Activated CD4-positive, alpha-beta T cell treated with anti-CD3 and anti-CD28 coated beads, Interleukin-2, amount 50 U/mL, for 48 hours (primary cell): ENCODE measurements around the gene RAB5B.
"Not testable (repeated sequence)": the region's sequence is repeated elsewhere in the genome, so short reads cannot be mapped to it uniquely, and the experiment has no call there.

ENCODE experiments used
- DNase-seq, 2 experiments: peaks; one replicate each; pipeline ENCODE4 v3.0.0-alpha.2; 2020

RAB5B gene

GRCh38 chr12:56020423-56021184 lies 46.7 kb downstream of the RAB5B start, which contains the start of gene IKZF4:
Gene IKZF4 (plus strand): TSS chr12:56021043. CDS start chr12:56021494, 451 bp downstream.
- peak; percentile 50 to 56 for DNase-seq

- DNase-seq = no peak
These were observed 48.1 kb downstream of the RAB5B start for GRCh38 chr12:56021889-56022497.

GRCh38 chr12:56028511-56029165 lies 54.8 kb downstream of the RAB5B start:
- DNase-seq = no peak

GRCh38 chr12:56029166-56029519 lies 55.3 kb downstream of the RAB5B start:
- DNase-seq = no peak

DNA sequence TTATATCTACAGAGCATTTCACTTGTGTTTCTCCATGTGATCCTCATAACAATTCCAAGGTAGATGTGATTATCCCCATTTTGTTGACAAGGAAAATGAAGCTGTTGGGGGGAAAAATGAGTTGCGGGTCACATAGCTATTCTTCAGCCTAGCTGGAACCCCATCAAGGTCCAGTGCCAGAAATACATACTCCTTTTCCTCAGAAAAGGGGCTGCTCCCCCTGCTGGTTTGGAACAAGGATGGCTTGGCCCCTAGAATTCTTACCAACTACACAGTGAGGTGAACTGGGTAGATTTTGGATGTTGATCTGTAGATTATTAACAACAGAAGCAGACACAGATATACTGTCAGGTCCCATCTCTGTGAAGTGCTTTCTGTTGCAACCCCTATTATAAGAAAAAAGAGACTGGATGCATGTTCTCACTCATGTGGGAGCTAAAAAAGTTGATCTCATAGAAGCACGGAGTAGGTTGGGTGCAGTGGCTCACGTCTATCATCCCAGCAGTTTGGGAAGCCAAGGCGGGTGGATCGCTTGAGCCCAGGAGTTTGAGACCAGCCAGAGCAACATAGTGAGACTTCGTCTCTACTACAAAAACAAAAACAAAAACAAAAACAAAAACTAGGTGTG lies 55.9 kb downstream of the RAB5B start:
- DNase-seq = peak in 1 of 2 experiments; percentile 52

GRCh38 chr12:56031987-56032386 lies 58.1 kb downstream of the RAB5B start:
- DNase-seq = peak in 1 of 2 experiments; percentile 19

GRCh38 chr12:56034586-56035332 lies 60.9 kb downstream of the RAB5B start:
- no peak for DNase-seq

DNA sequence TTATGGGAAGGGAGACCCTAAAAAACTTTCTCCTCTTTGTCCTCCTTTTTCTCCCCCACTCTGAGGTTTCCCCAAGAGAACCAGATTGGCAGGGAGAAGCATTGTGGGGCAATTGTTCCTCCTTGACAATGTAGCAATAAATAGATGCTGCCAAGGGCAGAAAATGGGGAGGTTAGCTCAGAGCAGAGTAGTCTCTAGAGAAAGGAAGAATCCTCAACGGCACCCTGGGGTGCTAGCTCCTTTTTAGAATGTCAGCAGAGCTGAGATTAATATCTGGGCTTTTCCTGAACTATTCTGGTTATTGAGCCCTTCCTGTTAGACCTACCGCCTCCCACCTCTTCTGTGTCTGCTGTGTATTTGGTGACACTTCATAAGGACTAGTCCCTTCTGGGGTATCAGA lies 63.3 kb downstream of the RAB5B start:
- DNase-seq = no peak

GRCh38 chr12:56038022-56038655 lies 64.3 kb downstream of the RAB5B start:
- DNase-seq = no peak

- DNase-seq = peak in 1 of 2 experiments; percentile 26
These were observed 66.3 kb downstream of the RAB5B start for GRCh38 chr12:56040151-56040550.

- DNase-seq = peak in 1 of 2 experiments; percentile 17
These were observed 67.2 kb downstream of the RAB5B start for GRCh38 chr12:56040963-56041551.

GRCh38 chr12:56041552-56042429 lies 67.9 kb downstream of the RAB5B start, which contains the start of gene RPS26:
Gene RPS26 (plus strand): TSS chr12:56041918. CDS start chr12:56042167, 249 bp downstream.
- DNase-seq = peak; percentile 88 to 92

DNA sequence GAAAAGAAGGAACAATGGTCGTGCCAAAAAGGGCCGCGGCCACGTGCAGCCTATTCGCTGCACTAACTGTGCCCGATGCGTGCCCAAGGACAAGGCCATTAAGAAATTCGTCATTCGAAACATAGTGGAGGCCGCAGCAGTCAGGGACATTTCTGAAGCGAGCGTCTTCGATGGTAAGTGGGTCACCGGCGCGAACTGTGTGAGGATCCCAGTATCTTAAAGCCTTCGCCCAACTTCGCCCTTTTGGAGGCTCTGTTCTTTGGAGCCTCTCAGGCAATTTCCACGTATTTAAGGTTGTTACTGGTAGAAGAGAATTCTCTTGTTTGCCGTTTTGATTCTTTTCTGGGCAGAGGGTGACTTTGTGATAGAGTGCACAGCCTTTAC lies 68.5 kb downstream of the RAB5B start:
- not testable (repeated sequence) for DNase-seq

DNA sequence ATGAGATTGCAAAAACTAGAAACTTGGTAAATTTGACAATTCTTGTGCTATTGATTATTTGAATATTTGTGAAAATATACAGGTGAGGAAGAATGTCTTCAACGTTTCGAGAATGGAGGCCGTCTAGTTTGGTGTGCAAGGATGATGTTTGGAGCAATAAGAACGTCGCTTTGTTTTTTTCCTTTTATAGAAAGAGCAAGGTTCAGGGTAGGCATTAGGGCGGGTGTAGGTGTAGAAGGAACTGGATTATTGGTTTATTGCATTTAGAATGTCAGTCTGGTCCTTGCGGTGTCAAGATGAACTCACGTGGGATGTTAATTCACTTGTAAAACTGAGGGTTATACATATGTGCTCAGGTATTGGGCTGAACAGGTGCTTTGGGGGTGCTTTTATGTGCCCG lies 69.0 kb downstream of the RAB5B start:
- DNase-seq = no peak
